A549 treated with dexamethasone at 1 μM for 4 hours (cell line): ENCODE data around the gene DUSP5. TPM values are rescaled to one million over a fixed set of nuclear protein-coding genes. Genes with fewer than 3 reads are reported as not detected.

ENCODE experiments used
- total RNA-seq: library from RNA; stranded (reverse); fragments of 200-300 nt; extraction: Qiagen RNA extraction; gene quantifications from 5 replicates; pipeline ENCODE4 v1.2.3, GENCODE V29; 2022

DUSP5 gene, protein sequence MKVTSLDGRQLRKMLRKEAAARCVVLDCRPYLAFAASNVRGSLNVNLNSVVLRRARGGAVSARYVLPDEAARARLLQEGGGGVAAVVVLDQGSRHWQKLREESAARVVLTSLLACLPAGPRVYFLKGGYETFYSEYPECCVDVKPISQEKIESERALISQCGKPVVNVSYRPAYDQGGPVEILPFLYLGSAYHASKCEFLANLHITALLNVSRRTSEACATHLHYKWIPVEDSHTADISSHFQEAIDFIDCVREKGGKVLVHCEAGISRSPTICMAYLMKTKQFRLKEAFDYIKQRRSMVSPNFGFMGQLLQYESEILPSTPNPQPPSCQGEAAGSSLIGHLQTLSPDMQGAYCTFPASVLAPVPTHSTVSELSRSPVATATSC
- total RNA-seq, result 111 to 150 TPM (median 126 TPM) in 5 replicates

DNA sequence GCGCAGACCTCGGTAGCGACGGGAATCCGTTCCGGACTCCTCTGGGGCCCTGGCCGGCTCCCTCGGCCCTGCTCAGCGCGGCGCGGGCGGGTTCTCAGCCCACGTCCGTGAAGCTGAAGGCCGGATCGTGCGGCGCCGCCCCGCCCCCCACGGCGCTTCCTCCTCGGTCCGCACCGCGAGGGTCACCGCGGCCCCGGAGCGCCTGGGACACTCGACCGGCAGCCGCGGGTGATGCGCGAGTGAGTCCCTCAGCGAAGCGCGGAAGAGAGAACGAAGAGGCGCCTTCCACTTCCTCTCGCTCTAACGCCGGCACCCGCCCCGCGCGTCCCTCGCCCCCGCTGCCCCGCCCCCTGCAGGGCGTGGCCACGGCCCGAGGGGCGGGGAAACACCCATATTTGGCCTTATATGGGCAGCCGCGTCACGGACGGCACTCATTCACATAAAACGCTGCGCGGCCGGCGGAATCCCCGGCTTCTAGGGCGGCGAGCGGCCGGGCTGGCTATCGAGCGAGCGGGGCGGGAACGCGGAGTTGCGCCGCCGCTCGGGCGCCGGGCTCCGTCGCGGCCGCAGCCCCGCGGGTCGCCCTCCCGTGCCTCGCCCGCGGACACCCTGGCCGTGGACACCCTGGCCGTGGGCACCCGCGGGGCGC, at the start of gene DUSP5:
DUSP5 (plus strand) TSS at position 470 of the 649 bp plus-strand sequence. CDS start 215 bp downstream, outside the sequence.

Other genes with a start within 250 kb of the DUSP5 start
- 47.7 to 53.3 TPM (median 52.6 TPM) in 5 replicates for gene SMNDC1, start 193.0 kb upstream of the DUSP5 start, total RNA-seq
- gene SMC3, start 69.8 kb downstream of the DUSP5 start, total RNA-seq, result 43.8 to 56.3 TPM (median 51.6 TPM) in 5 replicates
- gene RBM20, start 146.4 kb downstream of the DUSP5 start, total RNA-seq, result 3.6 to 4.9 TPM (median 4.0 TPM) in 5 replicates